ENCODE data around the gene GPATCH11.

The GPATCH11 gene

DNA sequence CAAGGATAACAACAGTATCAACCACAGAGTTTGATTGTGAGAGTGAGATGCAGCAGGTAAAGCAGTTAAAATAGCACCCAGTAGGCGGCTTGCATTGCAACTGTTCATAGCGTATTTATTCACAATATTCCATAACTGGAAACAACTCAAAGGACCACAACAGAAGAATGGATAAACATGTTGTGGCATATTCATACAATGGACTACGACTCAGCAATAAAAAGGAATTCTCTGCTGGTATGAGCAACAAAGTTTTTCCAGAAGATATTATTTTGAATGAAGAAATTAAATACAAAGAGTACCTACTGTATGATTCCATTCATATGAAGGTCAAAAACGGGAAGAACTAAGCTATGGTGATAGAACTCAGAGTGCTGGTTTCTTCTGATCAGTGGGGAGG, 25.2 kb downstream of the GPATCH11 start:
- DNase-seq = no peak

DNA sequence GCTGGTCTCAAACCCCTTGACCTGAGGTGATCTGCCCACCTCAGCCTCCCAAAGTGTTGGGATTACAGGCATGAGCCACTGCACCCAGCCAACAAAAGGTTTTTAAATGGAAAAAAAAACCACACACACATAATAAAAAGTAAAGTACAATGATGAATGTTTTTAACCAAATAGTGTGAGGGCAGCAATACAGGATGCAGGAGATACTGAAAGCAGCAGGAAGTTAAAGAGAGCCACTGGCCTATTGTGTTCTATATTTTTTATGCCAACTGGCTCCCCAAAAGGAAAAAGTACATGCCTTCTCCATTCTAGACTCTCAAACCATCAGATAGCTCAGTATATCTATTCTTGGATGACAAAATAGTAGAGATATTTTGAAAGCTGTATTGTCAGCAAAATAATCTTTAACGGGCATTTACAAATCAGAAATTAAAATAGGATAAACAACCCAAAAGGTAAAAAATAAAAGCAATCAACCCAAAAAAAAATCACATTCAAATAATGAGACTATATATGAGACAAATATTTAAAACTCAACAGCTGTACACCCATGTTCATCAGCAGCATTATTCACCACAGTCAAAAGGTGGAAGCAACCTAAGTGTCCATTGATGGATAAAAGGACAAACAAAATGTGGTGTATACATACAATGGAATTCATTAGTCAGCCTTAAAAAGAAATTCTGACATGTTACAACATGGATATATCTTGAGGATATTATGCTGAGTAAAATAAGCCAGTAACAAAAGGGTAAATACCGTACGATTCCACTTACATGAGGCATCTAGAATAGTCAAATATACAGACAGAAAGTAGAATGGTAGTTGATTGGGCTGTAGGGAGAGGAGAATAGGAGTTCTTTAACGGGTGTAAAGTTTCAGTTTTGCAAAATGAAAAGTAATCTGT, 26.2 kb downstream of the GPATCH11 start:
- DNase-seq = no peak

DNA sequence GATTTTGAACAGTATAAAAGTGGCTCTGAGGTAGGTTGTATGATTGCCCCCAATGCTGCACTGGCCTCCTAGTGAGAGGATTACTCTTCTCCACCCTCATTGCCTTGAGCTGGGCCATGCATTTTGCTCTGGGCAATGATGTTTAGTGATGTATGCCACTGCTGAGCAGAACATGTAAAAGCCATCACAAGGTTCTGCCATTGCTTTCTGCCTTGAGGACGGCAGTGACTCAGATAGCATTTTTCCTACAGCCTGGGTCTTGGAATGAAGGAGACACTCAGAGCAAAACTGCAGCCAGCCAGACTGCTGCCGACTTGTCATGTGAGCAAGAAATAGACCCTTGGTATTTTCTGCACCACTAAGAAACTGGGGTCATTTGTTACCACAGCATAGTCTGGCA, 27.6 kb downstream of the GPATCH11 start:
- DNase-seq = no peak

GRCh38 chr2:37117566-37117965, 33.2 kb downstream of the GPATCH11 start:
- DNase-seq = no peak

GRCh38 chr2:37119157-37119556, 34.8 kb downstream of the GPATCH11 start:
- no peak for DNase-seq

GRCh38 chr2:37125416-37125815, 41.1 kb downstream of the GPATCH11 start:
- no peak for DNase-seq

DNA sequence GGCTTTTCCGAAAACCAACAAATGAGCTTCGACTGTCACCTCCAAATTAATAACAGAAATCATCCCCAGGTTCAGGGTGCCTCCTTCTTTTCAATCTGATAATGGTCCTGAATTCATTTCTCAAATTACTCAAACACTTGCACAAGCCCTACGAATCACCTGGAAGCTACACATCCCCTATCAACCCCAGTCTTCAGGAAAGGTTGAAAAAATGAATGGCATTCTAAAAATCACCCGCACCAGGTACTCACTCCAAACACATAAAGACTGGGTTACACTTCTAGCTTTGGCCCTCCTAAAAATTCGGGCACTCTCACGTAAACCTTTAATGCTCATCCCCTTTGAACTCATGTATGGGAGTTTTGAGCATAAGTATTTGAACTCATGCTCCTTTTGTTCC, 48.6 kb downstream of the GPATCH11 start:
- no peak for DNase-seq

- no peak for DNase-seq
These were observed 58.2 kb downstream of the GPATCH11 start for GRCh38 chr2:37142546-37142945.

DNA sequence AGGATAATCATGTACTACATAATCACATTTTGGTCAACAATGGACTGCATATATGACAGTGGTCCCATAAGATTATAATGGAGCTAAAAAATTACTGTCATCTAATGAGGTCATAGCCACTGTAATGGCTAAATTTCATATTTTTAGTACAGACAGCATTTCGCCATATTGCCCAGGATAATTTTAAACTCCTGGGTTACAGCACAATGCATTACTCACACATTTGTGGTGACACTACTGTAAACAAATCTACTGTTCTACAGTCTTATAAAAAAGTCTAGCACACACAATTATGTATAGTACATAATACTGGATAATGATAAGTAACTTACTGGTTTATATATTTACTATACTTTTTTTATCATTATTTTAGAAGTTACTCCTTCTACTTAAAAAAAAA, 59.7 kb downstream of the GPATCH11 start:
- DNase-seq = no peak

DNA sequence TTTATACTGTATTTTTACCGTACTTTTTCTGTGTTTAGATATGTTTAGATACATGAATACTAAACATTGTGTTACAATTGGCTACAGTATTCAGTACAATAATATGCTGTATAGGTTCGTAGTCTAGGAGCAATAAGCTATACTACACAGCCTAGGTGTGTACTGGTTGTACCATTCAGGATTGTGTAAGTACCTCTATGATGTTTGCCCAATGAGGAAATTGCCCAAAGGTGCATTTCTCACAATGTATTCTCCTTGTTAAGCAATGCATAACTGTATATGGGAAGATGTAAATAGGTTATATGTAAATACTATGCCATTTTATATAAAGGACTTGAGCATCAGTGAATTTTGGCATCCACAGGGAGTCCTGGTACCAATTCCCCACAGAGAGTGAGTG, 61.7 kb downstream of the GPATCH11 start:
- DNase-seq = no peak

DNA sequence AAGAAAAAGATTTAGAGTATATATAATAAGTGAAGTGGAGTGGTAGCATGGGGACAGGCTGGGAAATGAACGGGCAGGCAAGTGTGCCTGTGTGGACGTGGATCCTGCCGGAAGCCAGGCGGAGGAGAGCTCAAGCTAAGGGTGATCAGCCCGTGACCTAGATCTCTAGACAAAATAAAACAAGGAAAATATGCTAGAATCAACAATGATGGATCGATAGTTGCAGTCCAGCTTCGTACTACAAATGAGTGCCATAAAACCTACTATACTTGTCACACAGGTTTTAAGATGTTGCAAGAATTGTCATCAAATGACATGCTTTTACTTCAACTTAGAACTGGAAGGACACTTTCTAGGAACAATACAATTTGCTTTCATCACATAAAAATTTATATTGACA, 64.0 kb downstream of the GPATCH11 start:
- DNase-seq = no peak
